Endothelial cell of umbilical vein (primary cell): Measurements from ENCODE around the gene UBXN11. TPM values are rescaled to one million over a fixed set of nuclear protein-coding genes. Genes with fewer than 3 reads are reported as not detected.

Experiments
- BruUV-seq: library from RNA; stranded (reverse); fragments of 400-500 nt; replicated peaks from 2 replicates; lab custom pipeline; 2021; lab: Mats Ljungman, UMichigan
- CTCF ChIA-PET: fragments of 300-600, 350-600 bp; sonication (Branson Sonifier 250); formaldehyde crosslinking; loops from one replicate; lab custom pipeline; 2021; ENCODE audit warnings: antibody characterized with exemption, inconsistent platforms; lab: Charles Lee
- POLR2A ChIA-PET: fragments of 300-600, 350-600 bp; sonication (Branson Sonifier 250); formaldehyde crosslinking; loops from one replicate; lab custom pipeline; 2021; ENCODE audit warnings: antibody characterized with exemption, inconsistent platforms; lab: Charles Lee
- DNase-seq: peaks from one replicate; pipeline ENCODE4 v3.0.0-alpha.2; 2011; ENCODE audit warnings: low read depth, low spot score
- FAIRE-seq: peaks from 2 replicates; lab custom pipeline; 2011; peaks lifted over from hg19 to GRCh38; lab: Jason Lieb, UNC
- H2AFZ ChIP-seq: 2 replicates; pipeline ENCODE4 v1.6.0; 2012; ENCODE audit warnings: low read depth, low read length, control low read depth, inconsistent platforms
- H3K27ac ChIP-seq: 2 replicates; pipeline ENCODE4 v1.5.1; 2011; ENCODE audit warnings: low read depth, mild to moderate bottlenecking, control low read depth, low read length, moderate library complexity; ENCODE audit not compliant: insufficient read depth
- H3K27me3 ChIP-seq, 2 experiments: 2 replicates each; pipeline versions ENCODE4 v1.6.0 to v1.6.1; 2011; ENCODE audit warnings: low read length in 2 of 2, mixed read lengths in 1 of 2; ENCODE audit not compliant: control insufficient read depth in 2 of 2, insufficient read depth in 2 of 2
- H3K36me3 ChIP-seq, 2 experiments: 2 replicates in 1 of 2; 3 replicates in 1 of 2; pipeline ENCODE4 v1.5.1; 2011; ENCODE audit warnings: low read length in 2 of 2, mild to moderate bottlenecking in 1 of 2, moderate library complexity in 1 of 2; ENCODE audit not compliant: control insufficient read depth in 2 of 2, insufficient read depth in 2 of 2; ENCODE audit errors: extremely low read depth in 1 of 2
- H3K4me1 ChIP-seq: 3 replicates; pipeline ENCODE4 v1.5.1; 2011; ENCODE audit warnings: mild to moderate bottlenecking, low read length; ENCODE audit not compliant: control insufficient read depth, insufficient read depth; ENCODE audit errors: extremely low read depth
- H3K4me2 ChIP-seq: 2 replicates; pipeline ENCODE4 v1.6.1; 2011; ENCODE audit warnings: low read length, control low read depth, mixed read lengths; ENCODE audit not compliant: insufficient read depth
- H3K4me3 ChIP-seq, 3 experiments: fragments of 200-600 bp in 1 of 3; sonication (generic), shearing (Covaris generic) in 1 of 3; replicated peaks in 1 of 3; 2 replicates each; pipeline ENCODE4 v1.5.1; 2011 to 2016; ENCODE audit warnings: control low read depth in 3 of 3, low read length in 3 of 3, mild to moderate bottlenecking in 2 of 3, inconsistent platforms in 1 of 3, low read depth in 1 of 3, moderate library complexity in 1 of 3; ENCODE audit not compliant: insufficient read depth in 1 of 3
- H3K79me2 ChIP-seq: 2 replicates; pipeline ENCODE4 v1.6.0; 2012; ENCODE audit warnings: low read length, inconsistent platforms; ENCODE audit not compliant: control insufficient read depth, insufficient read depth
- H3K9ac ChIP-seq: replicated peaks from 2 replicates; pipeline ENCODE3; 2011; ENCODE audit warnings: low read length, control low read depth; ENCODE audit not compliant: insufficient read depth; ENCODE audit errors: extremely low read depth
- H3K9me1 ChIP-seq: replicated peaks from 3 replicates; pipeline ENCODE4 v1.6.0; 2011; ENCODE audit warnings: mild to moderate bottlenecking, low read length; ENCODE audit not compliant: control insufficient read depth, insufficient read depth; ENCODE audit errors: extremely low read depth
- H3K9me3 ChIP-seq: replicated peaks from 2 replicates; pipeline ENCODE4 v1.5.1; 2012; ENCODE audit warnings: low read length, inconsistent platforms; ENCODE audit not compliant: control insufficient read depth, insufficient read depth
- H4K20me1 ChIP-seq: replicated peaks from 2 replicates; pipeline ENCODE3; 2011; ENCODE audit warnings: mild to moderate bottlenecking, low read length; ENCODE audit not compliant: control insufficient read depth, insufficient read depth; ENCODE audit errors: extremely low read depth
- EZH2 ChIP-seq: IDR thresholded peaks from 2 replicates; pipeline ENCODE4 v1.6.1; 2012; ENCODE audit warnings: borderline replicate concordance, low read depth, mild to moderate bottlenecking, moderate library complexity, low read length, inconsistent platforms; ENCODE audit not compliant: severe bottlenecking
- FOS ChIP-seq: IDR thresholded peaks from 2 replicates; pipeline ENCODE4 v1.6.1; 2011; ENCODE audit warnings: mild to moderate bottlenecking, low read length, moderate library complexity, borderline replicate concordance; ENCODE audit not compliant: insufficient read depth
- GATA2 ChIP-seq: IDR thresholded peaks from 2 replicates; pipeline ENCODE4 v1.7.0; 2011; ENCODE audit warnings: low read depth, mild to moderate bottlenecking, moderate library complexity, mixed read lengths, low read length; ENCODE audit not compliant: insufficient read length, insufficient read depth
- JUN ChIP-seq: IDR thresholded peaks from 2 replicates; pipeline ENCODE4 v1.6.1; 2011; ENCODE audit warnings: borderline replicate concordance, low read depth; ENCODE audit not compliant: insufficient read length, insufficient read depth
- MYC ChIP-seq: IDR thresholded peaks from one replicate; pipeline ENCODE4 v1.6.1; 2011; ENCODE audit warnings: mild to moderate bottlenecking, low read depth, low read length
- POLR2A ChIP-seq: IDR thresholded peaks from 2 replicates; pipeline ENCODE4 v1.6.1; 2012; ENCODE audit warnings: low read depth, mild to moderate bottlenecking, control low read depth, low read length
- POLR2AphosphoS5 ChIP-seq: IDR thresholded peaks from 2 replicates; pipeline ENCODE4 v1.6.1; 2012; ENCODE audit warnings: low read depth, mild to moderate bottlenecking, control low read depth, low read length, moderate library complexity; ENCODE audit not compliant: insufficient read depth
- dilution Hi-C: fragments of 300-500 bp; cut with MboI; formaldehyde crosslinking; loops from one replicate; pipeline ENCODE4 v1.15.0; 2019; ENCODE audit warnings: low sequenced_read_pairs; ENCODE audit not compliant: extremely low pct_ligation_motif_present
- intact Hi-C: fragments of 100-400 bp; cut with micrococcal nuclease; formaldehyde crosslinking; loops from one replicate; pipeline ENCODE4 v1.10.0; 2022
- polyA plus RNA-seq, 4 experiments: library from polyadenylated mRNA; depleted of rRNA in 3 of 4; stranded (reverse) in 3 of 4; unstranded in 1 of 4; fragments of >200 nt; gene quantifications; 2 replicates each; pipeline versions ENCODE4 v1.2.1 to v1.2.3, GENCODE V29; 2011 to 2012; ENCODE audit warnings: missing spikeins in 1 of 4
- total RNA-seq: library from RNA; stranded (reverse); gene quantifications from 2 replicates; pipeline ENCODE4 v1.2.3, GENCODE V29; 2021
- TF ChIP-seq, protein P1 (sequence below), 2 donors: IDR thresholded peaks; 1 replicate in 1 of 2; 2 replicates in 1 of 2; pipeline ENCODE4 v1.5.1; 2011; ENCODE audit warnings: low read length in 2 of 2, mild to moderate bottlenecking in 2 of 2, moderate library complexity in 2 of 2, control low read depth in 1 of 2, inconsistent platforms in 1 of 2, low read depth in 1 of 2; ENCODE audit not compliant: insufficient read depth in 1 of 2; ENCODE audit errors: extremely low read depth in 1 of 2
- TF ChIP-seq, protein P2 (sequence below): IDR thresholded peaks from 2 replicates; pipeline ENCODE4 v1.6.1; 2011; ENCODE audit not compliant: insufficient read depth, insufficient read length

Gene UBXN11
- total and polyA plus RNA-seq, 2 donors (not counting 3 experiments of a cell fraction or from before 2014, with no cell fraction given), result 14.8 to 15.6 TPM

DNA sequence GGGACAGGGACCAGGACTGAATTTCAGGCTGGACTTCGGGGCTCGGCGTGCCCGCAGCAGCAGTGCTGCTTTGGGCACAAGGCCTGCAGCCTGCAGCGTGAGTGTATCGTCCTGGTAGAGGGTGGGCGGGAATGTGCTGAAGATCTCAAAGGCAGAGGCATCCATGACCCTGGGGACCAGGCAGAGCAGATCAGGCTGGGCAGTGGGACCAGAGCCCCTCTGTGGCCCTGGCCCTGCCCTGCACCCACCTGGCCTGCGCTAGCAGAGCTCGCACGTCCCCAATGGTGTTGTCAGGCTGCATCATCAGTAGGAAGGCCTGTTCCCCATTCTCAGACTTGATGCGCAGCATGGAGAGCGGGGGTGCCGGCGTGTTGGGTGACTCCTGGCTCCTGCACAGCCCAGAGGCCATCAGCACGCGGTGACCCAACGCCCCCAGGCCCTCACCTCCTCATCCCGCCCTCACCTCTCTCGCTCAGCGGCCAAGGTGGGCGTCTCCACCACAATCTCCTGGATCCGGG, 24.0 kb downstream of the UBXN11 start:
- no TSS peak for BruUV-seq
- CTCF ChIA-PET, result interaction anchor here (4.3 to 9.1 kb wide), 2 partner anchors 37 kb away, joined by 120 to 132 read pairs; partner anchors contain the start of gene CD52
- POLR2A ChIA-PET, result no interaction called here
- Histone ChIP-seq H2AFZ (no peak overlapping the region), H4K20me1 (no peaks in the 10 kb centered on the region), H3K9ac (no peak overlapping the region), H3K9me1 (no peaks in the 10 kb centered on the region), H3K27ac (no peak overlapping the region), H3K4me1 (peaks cover 39% of the 10 kb centered on the region), H3K36me3 (peaks cover 0 to 8% of the 10 kb centered on the region in 2 experiments), H3K4me3 (no peak overlapping the region), H3K79me2 (peaks cover 31% of the 10 kb centered on the region), H3K9me3 (no peaks in the 10 kb centered on the region), H3K4me2 (no peak overlapping the region), H3K27me3 (no peaks in the 10 kb centered on the region)
- intact Hi-C loops (no loop called here), dilution Hi-C loops (no loop called here)
- TF ChIP-seq JUN (no peak), GATA2 (no peak), FOS (no peak), POLR2AphosphoS5 (no peak), MYC (no peak), EZH2 (no peak), POLR2A (no peak)
- TF ChIP-seq, protein P1, sequence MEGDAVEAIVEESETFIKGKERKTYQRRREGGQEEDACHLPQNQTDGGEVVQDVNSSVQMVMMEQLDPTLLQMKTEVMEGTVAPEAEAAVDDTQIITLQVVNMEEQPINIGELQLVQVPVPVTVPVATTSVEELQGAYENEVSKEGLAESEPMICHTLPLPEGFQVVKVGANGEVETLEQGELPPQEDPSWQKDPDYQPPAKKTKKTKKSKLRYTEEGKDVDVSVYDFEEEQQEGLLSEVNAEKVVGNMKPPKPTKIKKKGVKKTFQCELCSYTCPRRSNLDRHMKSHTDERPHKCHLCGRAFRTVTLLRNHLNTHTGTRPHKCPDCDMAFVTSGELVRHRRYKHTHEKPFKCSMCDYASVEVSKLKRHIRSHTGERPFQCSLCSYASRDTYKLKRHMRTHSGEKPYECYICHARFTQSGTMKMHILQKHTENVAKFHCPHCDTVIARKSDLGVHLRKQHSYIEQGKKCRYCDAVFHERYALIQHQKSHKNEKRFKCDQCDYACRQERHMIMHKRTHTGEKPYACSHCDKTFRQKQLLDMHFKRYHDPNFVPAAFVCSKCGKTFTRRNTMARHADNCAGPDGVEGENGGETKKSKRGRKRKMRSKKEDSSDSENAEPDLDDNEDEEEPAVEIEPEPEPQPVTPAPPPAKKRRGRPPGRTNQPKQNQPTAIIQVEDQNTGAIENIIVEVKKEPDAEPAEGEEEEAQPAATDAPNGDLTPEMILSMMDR (IDR thresholded peaks at IDR 0.05; ENCODE audit: extremely low read depth in 1 of 2, insufficient read depth in 1 of 2, low read depth in 1 of 2, low read length in 2 of 2), result no peak
- TF ChIP-seq, protein P2, sequence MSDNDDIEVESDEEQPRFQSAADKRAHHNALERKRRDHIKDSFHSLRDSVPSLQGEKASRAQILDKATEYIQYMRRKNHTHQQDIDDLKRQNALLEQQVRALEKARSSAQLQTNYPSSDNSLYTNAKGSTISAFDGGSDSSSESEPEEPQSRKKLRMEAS, result no peak
- no peak for FAIRE-seq
- DNase-seq, result no peak
